DMS114 treated with DMSO at 0.1 percent for 48 hours (cell line): ENCODE measurements around the gene KIRREL2.

Experiments
- DNase-seq: peaks from one replicate; lab custom pipeline; 2025; ENCODE audit not compliant: unreplicated experiment; lab: John Stamatoyannopoulos, UW

Gene KIRREL2

GRCh38 chr19:35913589-35913988 lies 56.9 kb downstream of the KIRREL2 start:
- no peak for DNase-seq

GRCh38 chr19:35915443-35915842 lies 58.7 kb downstream of the KIRREL2 start:
- no peak for DNase-seq
